Tibial nerve (tissue), 4 donors: ENCODE data around the gene HECTD1. TPM values are rescaled to one million over a fixed set of nuclear protein-coding genes. Genes with fewer than 3 reads are reported as not detected.
"Not testable (repeated sequence)": the region's sequence is repeated elsewhere in the genome, so short reads cannot be mapped to it uniquely, and the experiment has no call there.

Experiments
- DNase-seq, 2 donors: peaks; one replicate each; pipeline ENCODE4 v3.0.0-alpha.2; 2019; ENCODE audit warnings: low spot score in 2 of 2
- H3K27ac ChIP-seq, 4 donors: fragments of 200-600 bp; sonication (generic) in 3 of 4; one replicate each; pipeline ENCODE4 v1.5.1; 2017 to 2019; ENCODE audit warnings: mild to moderate bottlenecking in 1 of 4
- H3K27me3 ChIP-seq, 2 donors: fragments of 200-600 bp; sonication (generic) in 1 of 2; one replicate each; pipeline versions ENCODE4 v1.5.1 to v1.6.0; 2017 to 2019
- H3K36me3 ChIP-seq, 3 donors: fragments of 200-600 bp; sonication (generic); one replicate each; pipeline ENCODE4 v1.5.1; 2018 to 2019
- H3K4me1 ChIP-seq, 4 donors: fragments of 200-600 bp; sonication (generic) in 3 of 4; one replicate each; pipeline ENCODE4 v1.5.1; 2017 to 2019
- H3K4me3 ChIP-seq, 4 donors: fragments of 200-600 bp; sonication (generic) in 3 of 4; one replicate each; pipeline ENCODE4 v1.5.1; 2017 to 2019; ENCODE audit warnings: mild to moderate bottlenecking in 1 of 4, moderate library complexity in 1 of 4
- H3K9me3 ChIP-seq, 4 donors: fragments of 200-600 bp; sonication (generic) in 3 of 4; one replicate each; pipeline ENCODE4 v1.5.1; 2017 to 2019
- EP300 ChIP-seq, 2 donors: sonication (generic); formaldehyde crosslinking; IDR thresholded peaks; one replicate each; pipeline ENCODE4 v1.6.1; 2017; ENCODE audit warnings: antibody characterized with exemption in 2 of 2, mild to moderate bottlenecking in 1 of 2
- POLR2A ChIP-seq, 2 donors: fragments of 450-650 bp; IDR thresholded peaks; one replicate each; pipeline ENCODE4 v1.6.1; 2017; ENCODE audit warnings: antibody characterized with exemption in 2 of 2, mild to moderate bottlenecking in 2 of 2, moderate library complexity in 2 of 2
- WGBS, 2 donors: methylation state at CpG; one replicate each; pipeline ENCODE4 v1.1.5; 2018; 5-methylcytosine and 5-hydroxymethylcytosine counted together
- total RNA-seq, 4 donors: library from RNA; depleted of rRNA; stranded (reverse); fragments of >200 nt; gene quantifications; one replicate each; pipeline ENCODE4 v1.1.0, GENCODE V29; 2016
- TF ChIP-seq, protein P1 (sequence below), 5 experiments: fragments of 200-600 bp in 3 of 5; fragments of 450-650 bp in 2 of 5; sonication (generic) in 3 of 5; IDR thresholded peaks; one replicate each; pipeline ENCODE4 v1.5.1; 2016 to 2019; ENCODE audit warnings: antibody characterized with exemption in 5 of 5, mild to moderate bottlenecking in 3 of 5, moderate library complexity in 2 of 5

The HECTD1 gene
- total RNA-seq, 4 donors from 2014 or later: 183 to 225 (median 207) TPM

DNA sequence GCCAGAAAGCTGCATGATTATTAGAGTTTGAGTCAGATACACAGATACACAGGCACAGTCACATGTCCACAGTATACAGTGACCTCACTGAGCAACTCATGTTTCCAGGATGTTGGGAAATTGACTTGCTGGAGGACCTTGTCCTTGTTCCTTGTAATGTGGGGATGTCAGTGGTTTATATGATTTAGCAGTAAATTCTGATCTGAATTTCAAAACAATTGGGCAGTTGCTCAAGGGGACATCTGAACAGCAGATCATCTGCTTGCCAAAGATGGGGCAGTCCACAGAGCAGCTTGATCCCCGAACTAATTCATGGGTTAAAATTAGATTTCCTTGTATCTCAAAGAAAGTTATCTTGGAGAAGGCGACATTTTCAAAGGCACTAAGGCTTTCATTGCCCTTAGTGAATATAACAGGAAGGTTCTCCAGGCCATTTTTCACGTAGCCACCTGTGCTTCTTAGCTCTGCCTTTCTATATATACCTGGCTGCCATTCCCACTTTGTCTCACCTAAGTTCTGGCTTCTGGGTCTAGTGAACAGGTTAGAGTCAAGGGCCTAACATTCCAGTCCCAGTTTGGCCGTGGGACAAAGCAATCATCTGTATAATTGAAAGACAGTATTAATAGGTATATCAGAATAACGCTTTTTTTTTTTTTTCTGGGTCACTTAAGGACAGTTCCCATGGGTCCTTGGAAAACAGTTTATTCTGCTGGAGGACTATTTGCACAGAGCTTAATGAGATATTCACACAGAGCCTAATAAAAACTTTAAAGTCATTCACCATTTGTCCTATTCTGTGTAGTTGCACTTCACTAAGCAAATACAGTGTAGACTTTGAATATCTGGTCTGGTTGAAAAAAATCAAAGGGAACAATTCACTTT, 116.5 kb downstream of the HECTD1 start:
- peak in 1 of 2 donors; percentile 70 for DNase-seq
- Histone ChIP-seq H3K9me3 (no peaks in the 10 kb centered on the region), H3K4me3 (no peak overlapping the region), H3K27ac (peak overlapping the region; percentile 40 to 90 (median 77)), H3K27me3 (no peaks in the 10 kb centered on the region), H3K4me1 (peaks cover 0 to 15% (median 8%) of the 10 kb centered on the region in 4 donors), H3K36me3 (peaks cover 0 to 8% (median 0%) of the 10 kb centered on the region in 3 donors)
- TF ChIP-seq EP300 (IDR thresholded peaks at IDR 0.05): peak in 1 of 2 donors; percentile 88
- TF ChIP-seq, protein P1, sequence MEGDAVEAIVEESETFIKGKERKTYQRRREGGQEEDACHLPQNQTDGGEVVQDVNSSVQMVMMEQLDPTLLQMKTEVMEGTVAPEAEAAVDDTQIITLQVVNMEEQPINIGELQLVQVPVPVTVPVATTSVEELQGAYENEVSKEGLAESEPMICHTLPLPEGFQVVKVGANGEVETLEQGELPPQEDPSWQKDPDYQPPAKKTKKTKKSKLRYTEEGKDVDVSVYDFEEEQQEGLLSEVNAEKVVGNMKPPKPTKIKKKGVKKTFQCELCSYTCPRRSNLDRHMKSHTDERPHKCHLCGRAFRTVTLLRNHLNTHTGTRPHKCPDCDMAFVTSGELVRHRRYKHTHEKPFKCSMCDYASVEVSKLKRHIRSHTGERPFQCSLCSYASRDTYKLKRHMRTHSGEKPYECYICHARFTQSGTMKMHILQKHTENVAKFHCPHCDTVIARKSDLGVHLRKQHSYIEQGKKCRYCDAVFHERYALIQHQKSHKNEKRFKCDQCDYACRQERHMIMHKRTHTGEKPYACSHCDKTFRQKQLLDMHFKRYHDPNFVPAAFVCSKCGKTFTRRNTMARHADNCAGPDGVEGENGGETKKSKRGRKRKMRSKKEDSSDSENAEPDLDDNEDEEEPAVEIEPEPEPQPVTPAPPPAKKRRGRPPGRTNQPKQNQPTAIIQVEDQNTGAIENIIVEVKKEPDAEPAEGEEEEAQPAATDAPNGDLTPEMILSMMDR (IDR thresholded peaks at IDR 0.05): no peak
- TF ChIP-seq POLR2A (IDR thresholded peaks at IDR 0.05): no peak
- 73 to 76% methylated on average over 5 of the region's 5 CpGs for WGBS, 2 donors

DNA sequence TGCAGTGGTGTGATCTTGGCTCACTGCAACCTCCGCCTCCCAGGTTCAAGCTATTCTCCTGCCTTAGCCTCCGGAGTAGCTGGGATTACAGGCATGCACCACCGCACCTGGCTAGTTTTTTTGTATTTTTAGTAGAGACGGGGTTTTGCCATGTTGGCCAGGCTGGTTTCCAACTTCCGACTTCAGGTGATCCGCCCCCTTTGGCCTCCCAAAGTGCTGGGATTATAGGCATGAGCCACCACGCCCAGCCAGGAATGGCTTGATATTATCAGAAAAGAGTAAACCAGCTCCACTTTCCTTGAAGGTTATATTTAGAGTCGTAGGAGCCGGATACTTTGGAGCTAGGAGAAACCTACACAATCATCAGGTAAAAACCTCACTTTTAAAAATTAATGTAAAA, 121.1 kb downstream of the HECTD1 start:
- not testable (repeated sequence) for H3K4me3 ChIP-seq, H3K9me3 ChIP-seq, H3K27me3 ChIP-seq, H3K27ac ChIP-seq, DNase-seq
- Histone ChIP-seq H3K36me3 (peaks cover 0 to 25% (median 0%) of the 10 kb centered on the region in 3 donors), H3K4me1 (peaks cover 0 to 12% (median 8%) of the 10 kb centered on the region in 4 donors)
- WGBS, 2 donors: 92 to 94% methylated on average over 9 of the region's 9 CpGs

DNA sequence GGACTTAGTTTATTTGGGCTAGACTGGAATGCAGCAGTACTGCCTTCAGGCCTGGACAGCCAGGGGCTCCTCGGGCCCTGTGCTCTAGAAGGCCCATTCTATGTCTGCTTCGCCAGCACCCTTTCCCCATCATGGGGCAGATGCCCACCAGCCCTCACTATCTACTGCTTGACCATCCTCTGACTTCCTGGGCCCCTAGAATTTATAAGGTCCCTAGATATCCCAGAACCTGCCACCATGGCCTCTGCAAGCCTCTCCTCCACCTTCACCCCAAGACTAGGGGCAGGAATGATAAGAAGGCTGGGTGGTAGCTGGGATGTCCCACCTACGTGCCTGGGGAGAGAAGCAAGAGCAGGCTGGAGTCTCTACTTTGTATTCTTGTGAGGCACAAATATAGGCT, 122.6 kb downstream of the HECTD1 start:
- H3K27me3 ChIP-seq: no peaks in the 10 kb centered on the region
- no peak overlapping the region for H3K27ac ChIP-seq
- H3K4me1 ChIP-seq: no peaks in the 10 kb centered on the region
- H3K4me3 ChIP-seq: no peak overlapping the region
- DNase-seq: no peak
- WGBS, 2 donors: 91 to 98% methylated on average over 3 of the region's 3 CpGs
- H3K9me3 ChIP-seq: no peaks in the 10 kb centered on the region
- no peak for TF ChIP-seq EP300 (IDR thresholded peaks at IDR 0.05)
- TF ChIP-seq, protein P1 (IDR thresholded peaks at IDR 0.05): no peak
- no peak for TF ChIP-seq POLR2A (IDR thresholded peaks at IDR 0.05)
- peaks cover 0 to 32% (median 0%) of the 10 kb centered on the region in 3 donors for H3K36me3 ChIP-seq

DNA sequence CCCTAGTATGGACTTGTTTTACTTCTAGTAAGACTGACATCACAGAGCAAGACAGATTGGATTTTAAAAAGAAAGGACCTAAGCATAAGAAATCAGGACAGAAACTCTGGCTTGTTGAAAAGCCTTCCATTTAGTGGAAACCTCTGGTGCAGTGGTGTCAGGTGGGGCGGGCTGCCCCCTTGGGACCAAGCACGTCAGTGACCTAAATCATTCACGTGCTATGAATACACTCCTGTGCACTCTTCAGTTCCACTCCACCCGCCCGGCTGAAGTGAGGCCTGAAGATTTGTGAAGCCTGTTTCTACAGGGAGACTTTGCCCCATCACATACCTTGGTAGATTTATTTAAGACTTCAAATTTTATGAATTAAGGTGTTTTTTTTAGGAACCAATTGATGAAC, 123.2 kb downstream of the HECTD1 start:
- DNase-seq: no peak
- TF ChIP-seq EP300 (IDR thresholded peaks at IDR 0.05) (no peak), POLR2A (IDR thresholded peaks at IDR 0.05) (no peak)
- TF ChIP-seq, protein P1 (IDR thresholded peaks at IDR 0.05): no peak
- Histone ChIP-seq H3K9me3 (no peaks in the 10 kb centered on the region), H3K4me3 (no peak overlapping the region), H3K4me1 (no peaks in the 10 kb centered on the region), H3K27ac (no peak overlapping the region), H3K27me3 (no peaks in the 10 kb centered on the region), H3K36me3 (peaks cover 0 to 32% (median 0%) of the 10 kb centered on the region in 3 donors)
- WGBS, 2 donors: 86 to 93% methylated on average over 5 of the region's 5 CpGs

DNA sequence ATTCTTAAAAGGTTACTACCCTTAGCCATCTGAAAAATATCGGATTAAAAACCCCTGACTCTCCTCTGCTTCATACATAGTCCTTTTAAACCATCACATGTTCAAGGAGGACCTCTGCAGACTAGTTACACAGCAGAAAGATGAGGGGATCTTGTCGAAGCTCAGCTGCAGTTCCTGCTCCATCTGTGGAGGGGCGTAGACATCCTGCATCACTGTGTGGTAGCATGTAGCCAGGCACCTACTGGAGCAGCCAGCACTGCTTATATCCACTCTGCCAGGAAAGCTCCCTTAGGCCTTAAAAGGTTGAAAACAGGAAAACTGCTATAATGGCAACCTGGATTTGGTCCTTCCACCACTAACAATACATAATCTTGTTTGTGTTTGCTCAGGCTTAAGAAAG, 123.8 kb downstream of the HECTD1 start:
- Histone ChIP-seq H3K9me3 (no peaks in the 10 kb centered on the region), H3K27ac (no peak overlapping the region), H3K4me1 (peaks cover 0 to under 1% (median 0%) of the 10 kb centered on the region in 4 donors), H3K27me3 (no peaks in the 10 kb centered on the region), H3K36me3 (peaks cover 0 to 32% (median 0%) of the 10 kb centered on the region in 3 donors), H3K4me3 (no peak overlapping the region)
- WGBS, 2 donors: 72 to 92% methylated on average over 3 of the region's 3 CpGs
- TF ChIP-seq, protein P1 (IDR thresholded peaks at IDR 0.05): no peak
- TF ChIP-seq POLR2A (IDR thresholded peaks at IDR 0.05) (no peak), EP300 (IDR thresholded peaks at IDR 0.05) (no peak)
- no peak for DNase-seq
